HFFc6 (cell line): ENCODE data around the gene STK35. TPM values are rescaled to one million over a fixed set of nuclear protein-coding genes. Genes with fewer than 3 reads are reported as not detected.

Source experiments
- DNase-seq: peaks from one replicate; pipeline ENCODE4 v3.0.0-alpha.2; 2018
- H3K27ac Mint-ChIP-seq: 2 replicates; pipeline ENCODE4 v1.8.0; 2020; ENCODE audit warnings: mild to moderate bottlenecking, mixed read lengths
- H3K27me3 Mint-ChIP-seq: 2 replicates; pipeline ENCODE4 v1.8.0; 2021; ENCODE audit warnings: mild to moderate bottlenecking, moderate library complexity, mixed read lengths; ENCODE audit not compliant: insufficient read depth
- H3K36me3 Mint-ChIP-seq: 2 replicates; pipeline ENCODE4 v1.8.0; 2021; ENCODE audit warnings: low read depth, mixed read lengths
- H3K4me1 Mint-ChIP-seq: 2 replicates; pipeline ENCODE4 v1.8.0; 2020; ENCODE audit warnings: low read depth, mixed read lengths
- H3K4me3 Mint-ChIP-seq: 2 replicates; pipeline ENCODE4 v1.8.0; 2020; ENCODE audit warnings: mild to moderate bottlenecking, moderate library complexity, mixed read lengths
- H3K9me3 Mint-ChIP-seq: 2 replicates; pipeline ENCODE4 v1.8.0; 2020; ENCODE audit warnings: mild to moderate bottlenecking, mixed read lengths
- total RNA-seq, 6 experiments: library from RNA; stranded (reverse); fragmentation: NEBNext Ultra II Directional; extraction: Animal tissue kit (Norgen Biotek cat#: 25700); gene quantifications; 2 replicates in 1 of 6; 3 replicates in 5 of 6; pipeline ENCODE4 v1.2.3, GENCODE V29; 2021
- TF ChIP-seq, protein P1 (sequence below): fragments of 200-600 bp; sonication (generic); IDR thresholded peaks from 2 replicates; pipeline ENCODE4 v1.5.0; 2021; ENCODE audit warnings: antibody characterized with exemption, mild to moderate bottlenecking

The STK35 gene
- total RNA-seq, 6 experiments from 2014 or later, result 14.0 to 16.7 (median 15.1) TPM

DNA sequence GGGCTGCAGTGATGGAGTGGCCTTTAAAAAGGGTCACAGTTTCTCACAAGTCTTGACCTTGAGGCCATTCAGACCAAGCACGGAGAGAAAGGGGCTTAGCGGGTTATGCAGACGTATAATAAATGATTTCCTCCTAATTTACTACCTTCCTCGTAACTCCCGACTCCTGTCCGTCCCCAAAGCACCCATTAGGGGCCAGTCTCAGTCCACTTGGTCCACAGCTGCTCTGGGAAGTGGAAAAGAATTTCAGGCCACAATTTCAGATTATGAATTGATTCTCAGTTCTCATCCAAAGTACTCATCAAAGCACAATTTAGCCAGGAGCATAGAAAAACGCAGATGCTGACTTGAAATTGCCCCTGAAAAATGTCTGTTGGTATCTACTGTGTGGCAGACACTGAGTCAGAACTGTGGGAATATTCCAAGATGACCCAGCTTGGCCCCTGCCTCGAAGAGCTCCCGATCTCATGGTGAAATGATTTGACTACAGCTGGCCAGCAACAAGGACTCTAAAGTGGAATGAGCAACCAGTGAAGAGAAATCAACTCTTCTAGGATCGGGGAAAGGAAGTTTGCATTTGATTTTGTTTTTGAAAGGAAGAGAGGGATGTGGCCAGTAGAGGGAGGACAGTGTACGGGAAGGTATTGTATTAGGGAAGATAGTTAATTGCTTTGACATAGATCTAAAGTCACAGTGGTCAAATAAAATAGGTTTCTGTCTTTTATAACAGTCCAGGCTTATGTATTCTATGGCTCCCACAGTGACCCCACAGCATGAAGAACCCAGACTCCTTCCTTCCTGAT is 15.2 kb upstream of the STK35 start:
- DNase-seq, result no peak
- Mint-ChIP-seq H3K36me3 (no peaks in the 10 kb centered on the region), H3K4me1 (no peaks in the 10 kb centered on the region), H3K9me3 (no peaks in the 10 kb centered on the region), H3K27ac (no peak overlapping the region), H3K4me3 (no peak overlapping the region), H3K27me3 (peaks cover 40% of the 10 kb centered on the region)
- TF ChIP-seq, protein P1, sequence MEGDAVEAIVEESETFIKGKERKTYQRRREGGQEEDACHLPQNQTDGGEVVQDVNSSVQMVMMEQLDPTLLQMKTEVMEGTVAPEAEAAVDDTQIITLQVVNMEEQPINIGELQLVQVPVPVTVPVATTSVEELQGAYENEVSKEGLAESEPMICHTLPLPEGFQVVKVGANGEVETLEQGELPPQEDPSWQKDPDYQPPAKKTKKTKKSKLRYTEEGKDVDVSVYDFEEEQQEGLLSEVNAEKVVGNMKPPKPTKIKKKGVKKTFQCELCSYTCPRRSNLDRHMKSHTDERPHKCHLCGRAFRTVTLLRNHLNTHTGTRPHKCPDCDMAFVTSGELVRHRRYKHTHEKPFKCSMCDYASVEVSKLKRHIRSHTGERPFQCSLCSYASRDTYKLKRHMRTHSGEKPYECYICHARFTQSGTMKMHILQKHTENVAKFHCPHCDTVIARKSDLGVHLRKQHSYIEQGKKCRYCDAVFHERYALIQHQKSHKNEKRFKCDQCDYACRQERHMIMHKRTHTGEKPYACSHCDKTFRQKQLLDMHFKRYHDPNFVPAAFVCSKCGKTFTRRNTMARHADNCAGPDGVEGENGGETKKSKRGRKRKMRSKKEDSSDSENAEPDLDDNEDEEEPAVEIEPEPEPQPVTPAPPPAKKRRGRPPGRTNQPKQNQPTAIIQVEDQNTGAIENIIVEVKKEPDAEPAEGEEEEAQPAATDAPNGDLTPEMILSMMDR, result peak; percentile 48

DNA sequence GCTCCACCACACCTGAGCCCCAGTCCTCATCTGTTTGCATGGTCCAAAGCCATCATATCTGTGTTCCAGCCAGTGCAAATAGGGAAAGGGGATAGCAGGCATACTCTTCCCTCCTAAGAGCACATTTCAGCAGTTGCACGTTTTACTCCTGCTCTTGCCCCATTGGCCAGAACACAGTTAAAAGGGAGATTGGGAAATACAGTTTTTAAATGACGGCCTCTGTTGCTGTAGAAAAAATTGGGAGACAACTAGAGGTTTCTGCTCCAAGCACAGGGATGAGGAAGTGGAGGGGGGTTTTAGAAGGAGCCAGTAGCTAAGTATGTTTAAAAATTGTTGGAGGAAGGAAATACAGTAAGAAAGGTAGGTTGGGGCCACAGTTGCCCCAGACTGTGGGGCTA is 14.6 kb upstream of the STK35 start:
- Mint-ChIP-seq H3K9me3 (no peaks in the 10 kb centered on the region), H3K27me3 (peaks cover 40% of the 10 kb centered on the region), H3K36me3 (no peaks in the 10 kb centered on the region), H3K4me3 (no peak overlapping the region), H3K27ac (no peak overlapping the region), H3K4me1 (no peaks in the 10 kb centered on the region)
- no peak for DNase-seq
- TF ChIP-seq, protein P1, result no peak

DNA sequence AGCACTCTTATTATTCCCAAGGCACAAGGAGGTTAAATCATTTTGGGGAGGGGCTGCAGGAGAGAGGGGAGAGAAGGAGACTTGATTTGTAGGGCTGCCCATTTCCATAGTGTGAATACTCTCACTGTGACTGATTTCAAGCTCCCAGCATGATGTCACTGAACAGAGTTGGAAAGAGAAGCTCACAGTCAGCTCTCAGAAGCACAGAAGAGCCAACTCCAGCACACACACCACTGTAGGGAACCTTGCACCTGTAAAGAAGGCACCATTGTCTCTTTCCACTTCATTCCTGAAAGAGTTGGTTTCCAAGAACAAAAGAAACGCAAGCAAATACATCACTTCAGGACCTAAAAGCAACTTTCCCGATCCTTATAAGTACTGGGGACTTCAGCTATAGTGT is 12.7 kb upstream of the STK35 start:
- no peak for DNase-seq
- Mint-ChIP-seq H3K4me3 (no peak overlapping the region), H3K4me1 (no peaks in the 10 kb centered on the region), H3K27me3 (peaks cover 35% of the 10 kb centered on the region), H3K36me3 (no peaks in the 10 kb centered on the region), H3K9me3 (no peaks in the 10 kb centered on the region), H3K27ac (no peak overlapping the region)
- TF ChIP-seq, protein P1, result no peak

DNA sequence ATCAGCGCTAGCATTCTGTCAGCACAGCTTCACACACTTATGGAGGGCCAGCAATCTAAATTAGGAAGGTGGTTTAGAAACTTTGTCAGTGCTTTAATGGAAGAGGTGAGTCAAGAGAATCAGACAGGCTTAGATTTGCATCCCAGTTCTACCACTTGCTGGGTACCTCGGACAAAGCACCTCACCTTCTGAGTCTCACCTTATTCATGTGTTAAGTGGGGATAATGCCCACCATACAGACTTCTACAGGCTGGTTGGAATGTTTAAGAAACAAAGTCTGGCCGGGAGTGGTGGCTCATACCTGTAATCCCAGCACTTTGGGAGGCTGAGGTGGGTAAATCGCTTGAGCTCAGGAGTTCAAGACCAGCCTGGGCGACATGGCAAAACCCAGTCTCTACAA is 12.2 kb upstream of the STK35 start:
- Mint-ChIP-seq H3K4me3 (no peak overlapping the region), H3K9me3 (no peaks in the 10 kb centered on the region), H3K27ac (no peak overlapping the region), H3K4me1 (no peaks in the 10 kb centered on the region), H3K36me3 (no peaks in the 10 kb centered on the region), H3K27me3 (peaks cover 38% of the 10 kb centered on the region)
- no peak for DNase-seq
- TF ChIP-seq, protein P1, result no peak

DNA sequence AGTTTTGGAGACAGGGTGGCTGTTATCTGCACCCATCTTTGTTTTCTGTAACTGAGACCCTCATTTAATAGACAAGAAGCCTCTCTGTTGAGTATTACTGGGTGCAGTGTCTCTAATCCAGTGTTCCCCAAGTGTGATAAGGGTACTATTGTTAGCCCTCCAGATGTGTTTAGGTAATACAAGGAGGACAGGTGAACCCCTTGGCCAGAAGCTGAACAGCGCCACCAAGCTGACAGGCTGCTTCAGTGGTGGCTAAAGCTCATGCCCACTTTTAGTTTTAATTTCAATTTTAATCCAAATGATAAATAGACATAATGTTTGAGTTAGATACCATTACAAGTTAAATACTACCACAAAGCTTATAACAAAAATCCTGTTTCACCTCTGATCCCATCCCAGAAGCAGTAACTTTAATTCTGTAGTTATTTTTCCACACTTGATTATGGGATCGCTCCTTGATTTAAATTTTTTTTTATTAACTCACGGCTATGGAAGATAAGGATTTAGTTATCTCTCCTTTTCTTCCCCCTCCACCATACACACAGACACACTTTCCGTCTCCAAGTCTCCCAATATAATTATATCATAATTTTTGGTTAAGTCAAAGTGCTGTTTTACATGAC is 8.4 kb upstream of the STK35 start:
- DNase-seq, result no peak
- H3K27me3 Mint-ChIP-seq, result peaks cover 27% of the 10 kb centered on the region

More for the DNA sequence above, 8.4 kb upstream of the STK35 start:
- Mint-ChIP-seq H3K27ac (no peak overlapping the region), H3K9me3 (no peaks in the 10 kb centered on the region), H3K4me3 (no peak overlapping the region), H3K36me3 (no peaks in the 10 kb centered on the region), H3K4me1 (no peaks in the 10 kb centered on the region)
- TF ChIP-seq, protein P1, result peak; percentile 75
